IMR-90 (cell line): ENCODE measurements around the gene ST6GALNAC5. TPM values are rescaled to one million over a fixed set of nuclear protein-coding genes. Genes with fewer than 3 reads are reported as not detected.

ENCODE experiments used
- ATAC-seq: fragments of 200-7000 bp; cut with Tn5 transposase; 2 replicates; pipeline ENCODE4 v1.9.1; 2020; ENCODE audit warnings: low read depth, mild to moderate bottlenecking, moderate library complexity
- BruUV-seq: library from RNA; stranded (reverse); fragments of 400-500 nt; replicated peaks from 2 replicates; lab custom pipeline; 2021; lab: Mats Ljungman, UMichigan
- CTCF ChIA-PET: fragments of 300-600 bp; formaldehyde crosslinking; extraction: SDS; loops from one replicate; lab custom pipeline; 2021; ENCODE audit warnings: antibody characterized with exemption; lab: Yijun Ruan, JAX
- POLR2A ChIA-PET: fragments of 300-600 bp; sonication (Branson Sonifier 250); formaldehyde crosslinking; loops from one replicate; lab custom pipeline; 2022; ENCODE audit warnings: antibody characterized with exemption; ENCODE audit not compliant: unreplicated experiment; lab: Charles Lee
- DNase-seq: peaks from one replicate; pipeline ENCODE4 v3.0.0; 2013
- H2AFZ ChIP-seq: replicated peaks from 2 replicates; pipeline ENCODE3; 2013; ENCODE audit warnings: low read length, mild to moderate bottlenecking; ENCODE audit not compliant: poor library complexity
- H2AK5ac ChIP-seq: 2 replicates; pipeline ENCODE4 v1.6.1; 2013; ENCODE audit warnings: low read depth, low read length, inconsistent platforms
- H2AK9ac ChIP-seq: replicated peaks from 2 replicates; pipeline ENCODE3; 2013; ENCODE audit warnings: mild to moderate bottlenecking, low read depth, low read length, moderate library complexity; ENCODE audit not compliant: poor library complexity
- H2BK120ac ChIP-seq: 2 replicates; pipeline ENCODE4 v1.6.1; 2013; ENCODE audit warnings: low read depth, low read length, inconsistent platforms
- H2BK15ac ChIP-seq: 3 replicates; pipeline ENCODE4 v1.6.1; 2013; ENCODE audit warnings: low read depth, low read length, inconsistent platforms
- H2BK20ac ChIP-seq: 2 replicates; pipeline ENCODE4 v1.6.1; 2013; ENCODE audit warnings: low read depth, mild to moderate bottlenecking, inconsistent platforms, low read length, moderate library complexity
- H2BK5ac ChIP-seq: 2 replicates; pipeline ENCODE4 v1.6.1; 2013; ENCODE audit warnings: mild to moderate bottlenecking, low read depth, low read length, inconsistent platforms; ENCODE audit not compliant: poor library complexity, severe bottlenecking
- H3K14ac ChIP-seq: replicated peaks from 2 replicates; pipeline ENCODE4 v1.6.1; 2013; ENCODE audit warnings: low read depth, low read length, inconsistent platforms
- H3K18ac ChIP-seq: 2 replicates; pipeline ENCODE4 v1.6.1; 2013; ENCODE audit warnings: low read depth, low read length, control low read depth
- H3K23ac ChIP-seq: 2 replicates; pipeline ENCODE4 v1.6.1; 2013; ENCODE audit warnings: low read depth, low read length, inconsistent platforms
- H3K27ac ChIP-seq: 2 replicates; pipeline ENCODE4 v1.5.1; 2013; ENCODE audit warnings: mild to moderate bottlenecking, control low read depth, low read length; ENCODE audit not compliant: insufficient read depth
- H3K27me3 ChIP-seq: 2 replicates; pipeline ENCODE4 v1.6.1; 2013; ENCODE audit warnings: low read length; ENCODE audit not compliant: control insufficient read depth, insufficient read depth
- H3K36me3 ChIP-seq: 2 replicates; pipeline ENCODE4 v1.6.1; 2013; ENCODE audit warnings: low read length, mixed read lengths; ENCODE audit not compliant: control insufficient read depth, insufficient read depth
- H3K4ac ChIP-seq: 2 replicates; pipeline ENCODE4 v1.6.1; 2013; ENCODE audit warnings: low read depth, low read length, inconsistent platforms
- H3K4me1 ChIP-seq: 2 replicates; pipeline ENCODE4 v1.6.1; 2013; ENCODE audit warnings: low read length, mixed read lengths; ENCODE audit not compliant: control insufficient read depth, insufficient read depth
- H3K4me2 ChIP-seq: 2 replicates; pipeline ENCODE4 v1.6.1; 2013; ENCODE audit warnings: low read depth, mild to moderate bottlenecking, control low read depth, low read length, moderate library complexity
- H3K4me3 ChIP-seq: 2 replicates; pipeline ENCODE4 v1.5.1; 2013; ENCODE audit warnings: low read depth, mild to moderate bottlenecking, control low read depth, low read length, moderate library complexity; ENCODE audit not compliant: insufficient read depth
- H3K56ac ChIP-seq: 2 replicates; pipeline ENCODE4 v1.6.1; 2013; ENCODE audit warnings: low read length, inconsistent platforms; ENCODE audit not compliant: insufficient read depth; ENCODE audit errors: extremely low read depth
- H3K79me1 ChIP-seq, 2 experiments: 2 replicates each; pipeline ENCODE4 v1.6.1; 2013; ENCODE audit warnings: low read length in 2 of 2, inconsistent platforms in 1 of 2, low read depth in 1 of 2
- H3K9ac ChIP-seq: 2 replicates; pipeline ENCODE4 v1.6.1; 2013; ENCODE audit warnings: low read depth, low read length, control low read depth
- H3K9me1 ChIP-seq: 2 replicates; pipeline ENCODE4 v1.6.1; 2013; ENCODE audit warnings: low read length, inconsistent platforms; ENCODE audit not compliant: insufficient read depth
- H3K9me3 ChIP-seq: 2 replicates; pipeline ENCODE4 v1.6.1; 2013; ENCODE audit warnings: low read length; ENCODE audit not compliant: control insufficient read depth, insufficient read depth
- H4K20me1 ChIP-seq: 2 replicates; pipeline ENCODE4 v1.6.1; 2013; ENCODE audit warnings: low read length, inconsistent platforms; ENCODE audit not compliant: insufficient read depth
- H4K5ac ChIP-seq: 2 replicates; pipeline ENCODE4 v1.6.1; 2013; ENCODE audit warnings: mild to moderate bottlenecking, low read depth, low read length, control low read depth
- H4K8ac ChIP-seq, 2 experiments: 2 replicates each; pipeline ENCODE4 v1.6.1; 2013; ENCODE audit warnings: low read depth in 2 of 2, low read length in 2 of 2, control low read depth in 1 of 2, inconsistent platforms in 1 of 2
- H4K91ac ChIP-seq: 2 replicates; pipeline ENCODE4 v1.6.1; 2013; ENCODE audit warnings: low read depth, low read length, inconsistent platforms; ENCODE audit not compliant: insufficient read depth
- BHLHE40 ChIP-seq: fragments of 150-350 bp; IDR thresholded peaks from 2 replicates; pipeline ENCODE4 v1.6.1; 2016; ENCODE audit warnings: mild to moderate bottlenecking, low read depth, low read length
- CEBPB ChIP-seq: IDR thresholded peaks from 2 replicates; pipeline ENCODE4 v1.6.1; 2012; ENCODE audit warnings: low read depth, low read length, improper control_type of control experiment
- FOS ChIP-seq: fragments of 150-350 bp; IDR thresholded peaks from 2 replicates; pipeline ENCODE4 v1.6.1; 2016; ENCODE audit warnings: low read depth, low read length
- MAFK ChIP-seq: IDR thresholded peaks from 2 replicates; pipeline ENCODE4 v1.6.1; 2012; ENCODE audit warnings: low read depth, low read length, improper control_type of control experiment
- POLR2A ChIP-seq: IDR thresholded peaks from 2 replicates; pipeline ENCODE4 v1.6.1; 2012; ENCODE audit warnings: mild to moderate bottlenecking, low read depth, low read length
- RFX5 ChIP-seq: IDR thresholded peaks from 2 replicates; pipeline ENCODE4 v1.8.0; 2012; ENCODE audit warnings: low read depth, mild to moderate bottlenecking, low read length, moderate library complexity
- SMC3 ChIP-seq: fragments of 150-350 bp; IDR thresholded peaks from 2 replicates; pipeline ENCODE4 v1.6.1; 2016; ENCODE audit warnings: low read depth, mild to moderate bottlenecking, antibody characterized with exemption, low read length, moderate library complexity
- WGBS, 2 experiments: methylation state at CpG; one replicate each; pipeline versions ENCODE4 v1.1.5 to v1.1.7; 2013; ENCODE audit warnings: missing lambda C conversion rate in 2 of 2; ENCODE audit not compliant: insufficient read length in 1 of 2; ENCODE audit errors: extremely low coverage in 2 of 2; 5-methylcytosine and 5-hydroxymethylcytosine counted together
- dilution Hi-C: fragments of 300-500 bp; cut with HindIII; formaldehyde crosslinking; loops from one replicate; pipeline ENCODE4 v1.14.3; 2018; ENCODE audit warnings: low sequenced_read_pairs; ENCODE audit not compliant: unreplicated experiment
- in situ Hi-C: fragments of 300-500 bp; cut with MboI; formaldehyde crosslinking; loops from 3 replicates; pipeline ENCODE4 v1.14.3; 2019; ENCODE audit warnings: low sequenced_read_pairs, inconsistent platforms, mixed read lengths
- intact Hi-C: fragments of 100-400 bp; cut with micrococcal nuclease; formaldehyde crosslinking; loops from 2 replicates; pipeline ENCODE4 v1.10.0; 2022
- polyA plus RNA-seq, 3 experiments: library from polyadenylated mRNA; depleted of rRNA; stranded (reverse); fragments of >200 nt; gene quantifications; 2 replicates each; pipeline ENCODE4 v1.2.3, GENCODE V29; 2012; ENCODE audit warnings: low replicate concordance in 1 of 3
- total RNA-seq: library from RNA; depleted of rRNA; stranded (reverse); fragments of >200 nt; gene quantifications from 2 replicates; pipeline ENCODE4 v1.2.3, GENCODE V29; 2012

Gene ST6GALNAC5
- total and polyA plus RNA-seq, 2 of the 4 experiments (the other 2 are of a cell fraction) = 3.4 to 4.0 TPM

- Histone ChIP-seq H2BK20ac (no peak overlapping the region), H2BK15ac (no peak overlapping the region), H3K36me3 (no peaks in the 10 kb centered on the region), H3K79me1 (no peaks in the 10 kb centered on the region), H2AK5ac (no peak overlapping the region), H4K8ac (no peak overlapping the region), H3K9me3 (no peaks in the 10 kb centered on the region), H4K91ac (no peak overlapping the region), H3K9ac (no peak overlapping the region), H4K5ac (no peak overlapping the region), H2BK120ac (no peak overlapping the region), H3K4me1 (no peaks in the 10 kb centered on the region), H3K4me3 (no peak overlapping the region), H3K18ac (no peak overlapping the region), H3K23ac (no peak overlapping the region), H2AK9ac (no peak overlapping the region), H4K20me1 (no peaks in the 10 kb centered on the region), H2BK5ac (no peak overlapping the region), H3K56ac (no peak overlapping the region), H3K27me3 (peaks cover 6% of the 10 kb centered on the region), H3K4me2 (no peak overlapping the region), H3K14ac (no peak overlapping the region), H2AFZ (no peak overlapping the region), H3K27ac (no peak overlapping the region), H3K9me1 (no peaks in the 10 kb centered on the region), H3K4ac (no peak overlapping the region)
- intact Hi-C loops = no loop called here
- ChIA-PET POLR2A (no interaction called here), CTCF (interaction anchor here (0.6 to 1.4 kb wide), 2 partner anchors 9 to 1130 kb away, joined by 3 to 4 read pairs; no protein-coding TSS in a partner anchor)
- dilution Hi-C loops = no loop called here
- DNase-seq (no peak), ATAC-seq (no peak)
- no TSS peak for BruUV-seq
- in situ Hi-C loops = no loop called here
- no peak for TF ChIP-seq RFX5
- TF ChIP-seq CEBPB = no peak
- no peak for TF ChIP-seq MAFK
- TF ChIP-seq SMC3 = no peak
- TF ChIP-seq FOS = no peak
- no peak for TF ChIP-seq BHLHE40
- no peak for TF ChIP-seq POLR2A
- whole genome bisulfite sequencing, 2 experiments = no CpG with 5 or more reads among the region's 2 CpGs
These were observed 154.5 kb downstream of the ST6GALNAC5 start for GRCh38 chr1:77021732-77022131.
